ENCODE data around the gene CEACAM1.
A peak's percentile ranks its signal among the peaks of the same experiment; 100 is the strongest.
"Not testable (repeated sequence)": the region's sequence is repeated elsewhere in the genome, so short reads cannot be mapped to it uniquely, and the experiment has no call there.

CEACAM1 gene

DNA sequence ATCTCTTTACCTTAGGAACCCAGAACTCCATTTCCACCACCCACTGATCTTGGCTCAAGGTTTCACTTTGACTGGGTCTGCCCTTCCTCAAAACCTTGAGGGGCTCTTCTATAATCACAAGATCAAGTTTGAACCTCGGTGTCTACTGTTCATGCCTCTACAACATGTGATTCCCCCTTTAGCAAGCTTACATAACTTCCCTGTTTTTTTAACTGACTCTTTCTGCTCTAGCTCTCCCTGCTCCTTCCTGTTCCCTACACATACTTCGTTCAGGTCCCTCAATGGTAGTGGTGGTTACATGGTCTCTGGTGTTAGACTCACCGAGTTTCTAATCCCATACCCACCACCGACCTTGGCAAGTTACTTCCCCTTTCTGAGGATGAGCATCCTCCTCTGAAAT, 39.7 kb upstream of the CEACAM1 start:
- TF ChIP-seq, protein P1, sequence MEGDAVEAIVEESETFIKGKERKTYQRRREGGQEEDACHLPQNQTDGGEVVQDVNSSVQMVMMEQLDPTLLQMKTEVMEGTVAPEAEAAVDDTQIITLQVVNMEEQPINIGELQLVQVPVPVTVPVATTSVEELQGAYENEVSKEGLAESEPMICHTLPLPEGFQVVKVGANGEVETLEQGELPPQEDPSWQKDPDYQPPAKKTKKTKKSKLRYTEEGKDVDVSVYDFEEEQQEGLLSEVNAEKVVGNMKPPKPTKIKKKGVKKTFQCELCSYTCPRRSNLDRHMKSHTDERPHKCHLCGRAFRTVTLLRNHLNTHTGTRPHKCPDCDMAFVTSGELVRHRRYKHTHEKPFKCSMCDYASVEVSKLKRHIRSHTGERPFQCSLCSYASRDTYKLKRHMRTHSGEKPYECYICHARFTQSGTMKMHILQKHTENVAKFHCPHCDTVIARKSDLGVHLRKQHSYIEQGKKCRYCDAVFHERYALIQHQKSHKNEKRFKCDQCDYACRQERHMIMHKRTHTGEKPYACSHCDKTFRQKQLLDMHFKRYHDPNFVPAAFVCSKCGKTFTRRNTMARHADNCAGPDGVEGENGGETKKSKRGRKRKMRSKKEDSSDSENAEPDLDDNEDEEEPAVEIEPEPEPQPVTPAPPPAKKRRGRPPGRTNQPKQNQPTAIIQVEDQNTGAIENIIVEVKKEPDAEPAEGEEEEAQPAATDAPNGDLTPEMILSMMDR (IDR thresholded peaks at IDR 0.05; ENCODE audit: low read depth, low read length) = no peak
- no peak for DNase-seq (ENCODE audit: low read depth, low spot score)
- no peak overlapping the region for H3K4me3 ChIP-seq (ENCODE audit: low read depth, low read length)
- in situ Hi-C loops (cut with HindIII; ENCODE audit: low sequenced_read_pairs) = no loop called here

GRCh38 chr19:42567567-42567966, 39.3 kb upstream of the CEACAM1 start:
- TF ChIP-seq, protein P1 (IDR thresholded peaks at IDR 0.05; ENCODE audit: low read depth, low read length) = no peak

DNA sequence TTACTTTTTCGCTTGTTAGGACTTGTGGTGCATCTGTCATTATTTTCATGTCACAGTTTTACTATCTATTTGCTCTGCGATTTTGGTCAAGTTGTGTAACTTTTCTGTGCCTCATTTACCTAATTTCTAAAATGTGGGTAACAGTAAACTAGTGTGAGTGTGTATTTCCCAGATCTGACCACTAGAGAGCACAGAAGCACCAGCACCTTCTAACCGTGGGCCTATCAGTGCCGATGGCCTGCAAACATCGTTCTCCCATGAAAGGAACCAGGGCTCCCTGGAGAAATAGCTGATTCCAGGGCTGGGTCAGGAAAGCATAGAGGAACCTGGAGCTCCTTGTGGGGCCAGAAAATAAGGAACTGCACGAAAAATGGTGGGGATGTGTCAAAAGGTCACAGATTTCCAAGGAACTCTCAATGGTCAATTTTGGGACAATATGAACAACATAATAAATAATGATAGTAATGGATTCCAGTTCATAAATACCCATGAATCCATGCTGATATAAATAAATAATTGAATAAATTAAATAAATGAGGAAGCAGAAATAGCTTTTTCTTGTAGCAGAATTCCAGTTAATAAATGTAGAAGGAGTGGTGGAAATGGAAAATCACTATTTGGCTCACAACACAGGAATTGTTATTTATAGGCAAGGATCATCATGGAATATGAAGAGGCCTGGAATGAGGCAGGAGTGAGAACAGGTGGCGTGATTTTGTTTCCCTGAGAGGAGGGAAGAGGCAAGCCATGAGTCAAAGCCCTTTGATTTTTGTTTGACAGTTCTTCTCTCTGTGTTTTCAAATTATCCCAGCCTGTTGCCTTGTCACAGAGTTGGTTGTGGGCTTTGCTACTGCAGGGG, 35.3 kb upstream of the CEACAM1 start:
- in situ Hi-C loops (cut with HindIII; ENCODE audit: low sequenced_read_pairs) = no loop called here
- H3K4me3 ChIP-seq (ENCODE audit: low read depth, low read length) = no peak overlapping the region
- DNase-seq (ENCODE audit: low read depth, low spot score) = peak; percentile 29
- TF ChIP-seq, protein P1 (IDR thresholded peaks at IDR 0.05; ENCODE audit: low read depth, low read length) = peak; percentile 73

More at GRCh38 chr19:42567567-42567966, 39.3 kb upstream of the CEACAM1 start:
- H3K4me3 ChIP-seq (ENCODE audit: low read depth, low read length) = no peak overlapping the region
- in situ Hi-C loops (cut with HindIII; ENCODE audit: low sequenced_read_pairs) = no loop called here
- DNase-seq (ENCODE audit: low read depth, low spot score) = no peak

GRCh38 chr19:42561512-42561911, 33.2 kb upstream of the CEACAM1 start:
- in situ Hi-C loops (cut with HindIII; ENCODE audit: low sequenced_read_pairs) = no loop called here
- no peak for DNase-seq (ENCODE audit: low read depth, low spot score)
- TF ChIP-seq, protein P1 (IDR thresholded peaks at IDR 0.05; ENCODE audit: low read depth, low read length) = no peak

GRCh38 chr19:42560731-42561130, 32.5 kb upstream of the CEACAM1 start:
- in situ Hi-C loops (cut with HindIII; ENCODE audit: low sequenced_read_pairs) = no loop called here
- DNase-seq (ENCODE audit: low read depth, low spot score) = no peak
- TF ChIP-seq, protein P1 (IDR thresholded peaks at IDR 0.05; ENCODE audit: low read depth, low read length) = no peak
- H3K4me3 ChIP-seq (ENCODE audit: low read depth, low read length) = no peak overlapping the region

More at GRCh38 chr19:42561512-42561911, 33.2 kb upstream of the CEACAM1 start:
- no peak overlapping the region for H3K4me3 ChIP-seq (ENCODE audit: low read depth, low read length)

DNA sequence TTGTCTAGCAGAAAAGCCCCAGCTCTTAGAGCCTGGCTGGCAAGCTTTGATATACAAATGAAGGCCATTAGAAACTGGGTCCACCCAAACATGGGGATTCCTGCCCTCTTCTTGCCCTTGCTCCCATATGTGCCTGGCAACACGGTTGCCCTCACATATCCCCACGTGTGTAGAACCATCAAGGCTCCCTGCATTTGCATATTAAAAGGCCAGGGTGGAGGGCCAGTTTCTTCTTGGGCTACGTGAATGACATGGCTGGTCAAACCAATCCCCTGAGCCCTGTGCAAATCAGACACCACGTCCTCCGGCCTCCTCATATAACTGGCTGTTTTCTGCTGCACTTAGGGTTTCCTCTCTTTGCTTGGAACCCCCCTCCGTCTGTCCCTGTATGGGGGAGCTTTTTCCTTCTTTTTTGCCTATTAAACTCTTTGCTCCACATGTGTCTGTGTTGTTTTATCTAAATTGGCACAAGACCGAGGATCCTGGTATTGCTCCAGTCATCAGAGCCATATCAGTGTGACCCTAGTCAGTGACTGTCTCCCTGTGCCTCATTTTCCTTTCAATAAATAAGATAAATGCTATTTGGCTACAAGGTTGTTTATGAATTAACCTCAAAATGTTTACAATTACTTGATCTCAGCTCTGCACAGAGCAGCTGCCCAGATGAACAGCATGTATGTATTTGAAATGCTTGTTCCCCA, 30.3 kb upstream of the CEACAM1 start:
- TF ChIP-seq, protein P1 (IDR thresholded peaks at IDR 0.05; ENCODE audit: low read depth, low read length) = no peak
- in situ Hi-C loops (cut with HindIII; ENCODE audit: low sequenced_read_pairs) = no loop called here
- no peak overlapping the region for H3K4me3 ChIP-seq (ENCODE audit: low read depth, low read length)
- DNase-seq (ENCODE audit: low read depth, low spot score) = no peak

- in situ Hi-C loops (cut with HindIII; ENCODE audit: low sequenced_read_pairs); H3K4me3 ChIP-seq (ENCODE audit: low read depth, low read length); DNase-seq (ENCODE audit: low read depth, low spot score): not testable (repeated sequence)
Observed at GRCh38 chr19:42557386-42557871, 29.1 kb upstream of the CEACAM1 start.
